NB4 (cell line): ENCODE results near the gene DNAJA4.

Experiments used
- DNase-seq: peaks from one replicate; pipeline ENCODE4 v3.0.0; 2010; ENCODE audit warnings: low read depth
- H3K4me3 ChIP-seq: one replicate; pipeline ENCODE4 v1.5.1; 2011; ENCODE audit warnings: mild to moderate bottlenecking, low read depth, low read length, moderate library complexity
- MYC ChIP-seq: IDR thresholded peaks from 2 replicates; pipeline ENCODE4 v1.6.1; 2011; ENCODE audit warnings: low read depth, low read length
- POLR2A ChIP-seq: IDR thresholded peaks from 2 replicates; pipeline ENCODE4 v1.6.1; 2011; ENCODE audit warnings: mild to moderate bottlenecking; ENCODE audit not compliant: insufficient read length; ENCODE audit errors: extremely low read depth
- TF ChIP-seq, protein P1 (sequence below): IDR thresholded peaks from one replicate; pipeline ENCODE4 v1.5.1; 2012; ENCODE audit warnings: low read depth, low read length
- TF ChIP-seq, protein P2 (sequence below): IDR thresholded peaks from 2 replicates; pipeline ENCODE4 v1.6.1; 2011; ENCODE audit warnings: low read depth, low read length

Gene DNAJA4

DNA sequence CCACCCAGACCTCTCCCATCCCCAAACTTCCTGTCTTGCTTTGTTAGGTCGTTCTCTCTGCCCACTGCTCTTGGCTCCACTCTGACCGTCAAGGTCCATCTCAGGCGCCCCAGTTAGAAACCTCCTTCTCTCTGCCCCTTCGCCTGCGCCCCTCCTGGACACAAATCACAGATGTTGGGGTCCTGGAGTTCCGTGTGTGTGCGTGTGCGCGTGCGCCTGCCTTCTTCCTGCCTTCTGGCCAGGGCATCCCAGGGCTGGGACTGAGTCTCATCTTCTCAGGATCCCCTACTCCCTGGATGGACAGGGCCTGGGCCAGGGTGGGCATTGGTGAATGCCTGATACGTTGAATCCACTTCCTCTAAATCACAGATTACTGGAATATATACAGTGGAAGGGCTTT is 30.9 kb upstream of the DNAJA4 start:
- no peak for DNase-seq
- no peak overlapping the region for H3K4me3 ChIP-seq
- TF ChIP-seq POLR2A = no peak
- TF ChIP-seq, protein P1, sequence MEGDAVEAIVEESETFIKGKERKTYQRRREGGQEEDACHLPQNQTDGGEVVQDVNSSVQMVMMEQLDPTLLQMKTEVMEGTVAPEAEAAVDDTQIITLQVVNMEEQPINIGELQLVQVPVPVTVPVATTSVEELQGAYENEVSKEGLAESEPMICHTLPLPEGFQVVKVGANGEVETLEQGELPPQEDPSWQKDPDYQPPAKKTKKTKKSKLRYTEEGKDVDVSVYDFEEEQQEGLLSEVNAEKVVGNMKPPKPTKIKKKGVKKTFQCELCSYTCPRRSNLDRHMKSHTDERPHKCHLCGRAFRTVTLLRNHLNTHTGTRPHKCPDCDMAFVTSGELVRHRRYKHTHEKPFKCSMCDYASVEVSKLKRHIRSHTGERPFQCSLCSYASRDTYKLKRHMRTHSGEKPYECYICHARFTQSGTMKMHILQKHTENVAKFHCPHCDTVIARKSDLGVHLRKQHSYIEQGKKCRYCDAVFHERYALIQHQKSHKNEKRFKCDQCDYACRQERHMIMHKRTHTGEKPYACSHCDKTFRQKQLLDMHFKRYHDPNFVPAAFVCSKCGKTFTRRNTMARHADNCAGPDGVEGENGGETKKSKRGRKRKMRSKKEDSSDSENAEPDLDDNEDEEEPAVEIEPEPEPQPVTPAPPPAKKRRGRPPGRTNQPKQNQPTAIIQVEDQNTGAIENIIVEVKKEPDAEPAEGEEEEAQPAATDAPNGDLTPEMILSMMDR = no peak
- TF ChIP-seq, protein P2, sequence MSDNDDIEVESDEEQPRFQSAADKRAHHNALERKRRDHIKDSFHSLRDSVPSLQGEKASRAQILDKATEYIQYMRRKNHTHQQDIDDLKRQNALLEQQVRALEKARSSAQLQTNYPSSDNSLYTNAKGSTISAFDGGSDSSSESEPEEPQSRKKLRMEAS = no peak
- TF ChIP-seq MYC = no peak

GRCh38 chr15:78234515-78235040 is 29.8 kb upstream of the DNAJA4 start, which contains the start of gene ACSBG1:
TSS of gene ACSBG1 (minus strand) at chr15:78234565. CDS start at chr15:78234501, 64 bp downstream.
- no peak for DNase-seq
- TF ChIP-seq POLR2A (no peak), MYC (no peak)
- TF ChIP-seq, protein P2 = no peak
- TF ChIP-seq, protein P1 = no peak

DNA sequence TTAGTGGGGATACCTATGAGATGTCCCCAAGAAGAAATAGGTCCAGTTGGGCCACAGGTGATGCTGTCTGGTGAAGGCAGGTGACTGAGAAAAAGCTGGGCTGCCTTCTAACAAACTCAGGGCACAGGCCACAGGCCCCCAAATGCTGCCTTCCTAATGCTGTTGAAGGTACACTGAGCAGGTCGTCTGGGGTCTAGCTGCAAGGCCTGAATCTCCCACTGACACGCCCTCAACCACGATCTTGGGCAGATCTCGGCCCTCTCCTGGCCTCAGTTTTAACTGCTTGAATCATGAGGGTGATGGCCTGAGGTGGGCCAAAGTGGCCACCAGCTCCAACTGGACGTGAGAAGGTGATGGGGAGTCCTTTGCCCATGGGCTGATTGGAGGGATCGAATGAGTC is 27.9 kb upstream of the DNAJA4 start:
- no peak for DNase-seq
- no peak overlapping the region for H3K4me3 ChIP-seq
- TF ChIP-seq MYC (no peak), POLR2A (no peak)
- TF ChIP-seq, protein P2 = no peak
- TF ChIP-seq, protein P1 = no peak

More at GRCh38 chr15:78234515-78235040, 29.8 kb upstream of the DNAJA4 start, which contains the start of gene ACSBG1:
- no peak within 1 kb of the TSS for H3K4me3 ChIP-seq

DNA sequence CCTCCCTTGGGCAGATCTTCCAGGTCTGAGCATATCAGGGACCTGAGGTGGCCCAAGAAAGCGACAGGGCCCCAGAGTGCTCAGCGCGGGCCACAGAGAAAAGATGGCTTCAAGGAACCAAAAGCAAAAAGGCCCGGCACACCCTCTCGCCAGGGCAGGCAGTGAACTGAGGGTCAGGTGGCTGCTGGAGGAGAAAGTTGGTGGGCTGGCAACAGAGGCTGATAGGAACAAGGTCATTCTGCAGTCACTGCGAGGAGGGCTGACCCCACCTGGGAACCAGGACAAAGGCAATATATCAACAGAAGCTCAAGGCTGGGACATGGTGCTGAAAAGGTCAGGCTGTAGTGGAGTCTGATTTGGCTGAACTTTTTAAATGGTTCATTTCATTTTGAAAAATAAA is 27.2 kb upstream of the DNAJA4 start:
- no peak for DNase-seq
- no peak overlapping the region for H3K4me3 ChIP-seq
- no peak for TF ChIP-seq MYC
- no peak for TF ChIP-seq POLR2A
- TF ChIP-seq, protein P1 = no peak
- TF ChIP-seq, protein P2 = no peak

DNA sequence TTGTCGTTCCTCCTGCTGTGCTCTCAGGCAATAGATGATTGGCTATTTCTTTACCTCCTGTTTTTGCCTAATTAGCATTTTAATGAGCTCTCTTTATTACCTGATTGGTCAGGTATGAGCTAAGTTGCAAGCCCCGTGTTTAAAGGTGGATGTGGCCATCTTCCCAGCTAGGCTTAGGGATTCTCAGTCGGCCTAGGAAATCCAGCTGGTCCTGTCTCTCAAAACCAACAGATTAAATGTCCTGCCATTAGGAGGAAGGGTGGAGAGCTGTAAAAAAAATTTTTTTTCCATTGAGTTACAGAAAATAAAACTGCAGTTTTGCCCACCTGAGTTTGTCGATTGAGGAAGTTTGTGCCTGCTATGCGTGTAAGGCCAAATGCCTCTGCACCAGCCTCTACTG is 24.6 kb upstream of the DNAJA4 start:
- DNase-seq = no peak
- H3K4me3 ChIP-seq = no peak overlapping the region
- TF ChIP-seq, protein P1 = no peak
- TF ChIP-seq, protein P2 = no peak
- no peak for TF ChIP-seq POLR2A
- TF ChIP-seq MYC = no peak
